ENCODE measurements around the gene ABHD11. TPM values are rescaled to one million over a fixed set of nuclear protein-coding genes. Genes with fewer than 3 reads are reported as not detected.

Gene ABHD11, protein sequence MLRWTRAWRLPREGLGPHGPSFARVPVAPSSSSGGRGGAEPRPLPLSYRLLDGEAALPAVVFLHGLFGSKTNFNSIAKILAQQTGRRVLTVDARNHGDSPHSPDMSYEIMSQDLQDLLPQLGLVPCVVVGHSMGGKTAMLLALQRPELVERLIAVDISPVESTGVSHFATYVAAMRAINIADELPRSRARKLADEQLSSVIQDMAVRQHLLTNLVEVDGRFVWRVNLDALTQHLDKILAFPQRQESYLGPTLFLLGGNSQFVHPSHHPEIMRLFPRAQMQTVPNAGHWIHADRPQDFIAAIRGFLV
- total RNA-seq = 5.1 and 9.8 TPM in 2 replicates

DNA sequence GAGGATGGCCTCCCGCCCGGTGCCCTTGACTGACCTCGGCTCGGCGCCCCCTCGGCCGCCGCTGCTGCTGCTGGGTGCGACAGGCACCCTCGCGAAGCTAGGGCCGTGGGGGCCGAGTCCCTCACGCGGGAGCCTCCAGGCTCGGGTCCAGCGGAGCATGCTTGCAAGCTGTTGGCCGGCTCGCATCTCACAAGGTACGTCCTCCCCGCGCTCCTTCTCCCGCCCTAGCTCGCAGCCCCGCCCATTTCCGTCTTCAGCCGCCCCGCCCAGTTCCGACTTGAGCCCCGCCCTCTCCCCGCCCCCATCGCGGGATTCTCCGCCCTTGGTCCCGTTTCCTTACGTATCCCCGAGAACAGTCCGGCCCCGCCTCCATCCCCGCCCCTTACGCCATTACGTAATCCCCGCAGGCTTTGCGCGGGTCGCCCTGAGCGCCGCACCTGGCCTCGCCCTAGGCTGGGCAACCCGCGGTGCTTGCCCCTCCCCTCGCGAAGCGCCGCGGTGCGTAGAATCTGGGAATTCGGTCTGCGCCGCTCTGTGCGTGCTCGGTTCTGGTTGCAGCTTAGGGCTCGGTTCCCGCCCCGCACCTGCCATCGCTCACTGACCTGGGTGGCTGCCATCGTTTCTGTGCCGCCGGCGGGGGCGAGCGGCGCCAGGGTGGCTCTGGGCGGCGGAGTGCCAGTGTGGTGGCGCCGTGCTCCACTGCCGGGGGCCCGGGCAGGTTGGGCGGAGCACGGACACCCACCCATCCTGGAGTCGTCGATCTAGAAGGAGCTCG lies at the start of gene ABHD11:
TSS of gene ABHD11 (minus strand) at position 191 of the 775 bp plus-strand sequence. CDS start at position 159, 32 bp downstream.

DNA sequence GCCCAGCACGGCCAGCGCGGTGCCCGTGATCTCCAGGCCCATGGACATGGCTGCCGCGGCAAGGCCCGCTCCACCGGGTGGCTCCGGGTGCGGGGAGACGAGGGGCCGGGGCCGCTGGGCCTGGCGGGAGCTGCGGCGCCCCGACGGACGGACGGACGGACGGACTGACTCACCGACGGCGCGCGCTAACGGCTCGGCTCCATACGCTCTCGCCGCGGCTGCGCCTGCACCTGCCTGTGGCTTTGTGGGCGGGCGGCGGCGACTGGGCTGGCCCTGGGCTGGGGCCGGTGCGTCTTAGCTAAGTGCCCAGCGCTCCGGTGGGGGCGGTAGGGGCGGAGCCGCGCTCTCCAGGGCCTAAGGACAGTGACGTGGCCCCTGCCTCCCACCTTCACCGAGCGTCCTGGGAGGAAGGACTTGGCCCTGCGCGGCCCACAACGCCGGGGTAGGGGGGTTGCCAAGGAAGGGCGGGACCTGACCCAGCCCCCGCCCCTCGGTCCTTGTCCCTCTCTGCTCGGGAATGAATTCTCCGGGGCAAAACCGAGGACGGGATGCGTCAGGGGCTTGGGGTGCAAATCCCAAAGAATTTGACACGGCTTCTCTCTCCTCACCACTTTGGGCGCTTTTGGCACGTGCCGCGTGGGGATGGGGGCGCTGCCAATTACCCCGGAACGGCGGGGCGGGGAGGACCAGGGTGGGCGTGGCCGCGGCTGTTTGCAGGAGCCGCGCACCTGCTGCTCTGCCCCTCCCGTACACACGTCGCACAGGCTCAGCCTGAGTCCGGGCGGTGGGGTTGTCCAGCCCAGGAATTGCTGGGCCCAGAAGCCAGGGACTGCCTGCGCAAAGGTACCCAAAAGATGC lies 31.6 kb upstream of the ABHD11 start, which contains the start of gene CLDN3:
TSS of gene CLDN3 (minus strand) at position 269 of the 858 bp plus-strand sequence. CDS start at position 48, 221 bp downstream.

DNA sequence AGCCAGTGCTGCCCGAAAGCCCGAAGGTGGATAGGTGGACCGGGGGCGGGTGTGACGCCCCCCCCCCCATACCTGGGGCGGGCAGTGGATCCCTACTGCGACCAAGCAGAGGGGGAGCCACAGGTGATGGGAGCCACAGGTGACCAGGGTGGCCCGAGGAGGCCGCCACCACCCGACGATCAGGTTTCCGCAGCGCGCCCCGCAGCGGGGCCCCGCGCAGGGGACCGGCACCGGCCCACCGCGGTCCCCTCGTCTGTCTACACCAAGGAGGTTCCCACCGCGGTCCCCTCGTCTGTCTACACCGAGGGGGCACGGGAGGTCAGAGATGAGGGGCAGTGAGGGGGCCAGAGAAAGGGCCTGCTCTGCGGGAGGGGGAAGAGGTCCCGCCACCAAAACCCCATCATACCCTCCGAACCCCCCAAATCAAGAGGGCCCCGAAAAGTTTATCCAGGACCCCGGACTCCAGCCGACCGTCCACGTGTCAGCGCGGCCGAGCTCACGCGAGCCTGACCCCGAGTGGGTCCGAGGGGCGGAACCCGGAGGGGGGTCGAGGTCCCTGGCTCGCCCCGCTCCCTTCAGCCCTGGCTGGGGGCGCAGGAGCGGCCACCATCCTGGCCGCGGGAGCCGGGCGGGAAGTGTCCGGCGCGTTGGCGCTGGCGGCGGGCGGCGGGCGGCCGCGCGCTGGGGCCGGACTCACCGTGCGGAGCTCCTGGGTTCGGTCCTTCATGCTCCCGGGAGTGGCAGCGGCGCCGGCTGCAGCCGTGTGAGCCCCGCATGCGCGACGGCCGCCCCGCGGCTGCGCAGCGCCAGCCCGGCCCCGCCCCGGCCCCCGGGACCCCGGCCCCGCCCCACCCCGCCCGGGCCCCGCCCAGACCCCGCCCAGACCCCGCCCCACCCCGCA lies 19.4 kb downstream of the ABHD11 start, which contains the start of gene STX1A:
TSS of gene STX1A (minus strand) at position 765 of the 901 bp plus-strand sequence. CDS start at position 727, 38 bp downstream.

Other genes with a start within 250 kb of the ABHD11 start
- 72.1 and 93.0 TPM in 2 replicates for gene BAZ1B, start 216.5 kb downstream of the ABHD11 start, total RNA-seq
- gene BCL7B, start 181.1 kb downstream of the ABHD11 start, total RNA-seq = 20.6 and 26.0 TPM in 2 replicates
- gene TBL2, start 160.2 kb downstream of the ABHD11 start, total RNA-seq = 80.7 and 93.0 TPM in 2 replicates
- gene MLXIPL, start 114.3 kb downstream of the ABHD11 start, total RNA-seq = 0.14 and 0.34 TPM in 2 replicates
- gene VPS37D, start 71.0 kb downstream of the ABHD11 start, total RNA-seq = 1.0 and 1.3 TPM in 2 replicates
- gene DNAJC30, start 55.3 kb downstream of the ABHD11 start, total RNA-seq = 1.0 and 1.6 TPM in 2 replicates
- 43.3 and 81.0 TPM in 2 replicates for gene BUD23, start 55.2 kb downstream of the ABHD11 start, total RNA-seq
- gene STX1A, start 19.1 kb downstream of the ABHD11 start, total RNA-seq = 8.2 and 18.2 TPM in 2 replicates
- gene CLDN3, start 31.5 kb upstream of the ABHD11 start, total RNA-seq = not detected in 2 replicates
- gene CLDN4, start 92.2 kb upstream of the ABHD11 start, total RNA-seq = 44.1 and 64.8 TPM in 2 replicates
- gene METTL27, start 103.7 kb upstream of the ABHD11 start, total RNA-seq = 3.1 and 4.4 TPM in 2 replicates
- not detected in 2 replicates for gene TMEM270, start 122.4 kb upstream of the ABHD11 start, total RNA-seq

Data from nasal cavity respiratory epithelium epithelial cell of viscerocranial mucosa (primary cell).